Activated naive CD4-positive, alpha-beta T cell treated with anti-CD3 and anti-CD28 coated beads, Interleukin-2, amount 10 ng/mL, durations not matched to agents 7 days and 5 days (primary cell): ENCODE measurements around the gene UBE2K.
"Not testable (repeated sequence)": the region's sequence is repeated elsewhere in the genome, so short reads cannot be mapped to it uniquely, and the experiment has no call there.

Experiments used
- CTCF ChIA-PET: fragments of 350-600 bp; sonication (Branson Sonifier 250); formaldehyde crosslinking; loops from one replicate; lab custom pipeline; 2021; ENCODE audit warnings: antibody characterized with exemption; lab: Charles Lee
- DNase-seq: peaks from one replicate; pipeline ENCODE4 v3.0.0-alpha.2; 2020
- H3K27ac Mint-ChIP-seq: one replicate; pipeline ENCODE4 v1.8.0; 2021; ENCODE audit warnings: mild to moderate bottlenecking, moderate library complexity, mixed read lengths
- H3K27me3 Mint-ChIP-seq: one replicate; pipeline ENCODE4 v1.8.0; 2021; ENCODE audit warnings: mild to moderate bottlenecking, mixed read lengths
- H3K36me3 Mint-ChIP-seq: one replicate; pipeline ENCODE4 v1.8.0; 2021; ENCODE audit warnings: mixed read lengths
- H3K4me1 Mint-ChIP-seq: one replicate; pipeline ENCODE4 v1.8.0; 2021; ENCODE audit warnings: mixed read lengths
- H3K4me3 Mint-ChIP-seq: one replicate; pipeline ENCODE4 v1.8.0; 2021; ENCODE audit warnings: mild to moderate bottlenecking, moderate library complexity, mixed read lengths
- H3K9me3 Mint-ChIP-seq: one replicate; pipeline ENCODE4 v1.8.0; 2021; ENCODE audit warnings: mixed read lengths

Gene UBE2K, protein sequence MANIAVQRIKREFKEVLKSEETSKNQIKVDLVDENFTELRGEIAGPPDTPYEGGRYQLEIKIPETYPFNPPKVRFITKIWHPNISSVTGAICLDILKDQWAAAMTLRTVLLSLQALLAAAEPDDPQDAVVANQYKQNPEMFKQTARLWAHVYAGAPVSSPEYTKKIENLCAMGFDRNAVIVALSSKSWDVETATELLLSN

GRCh38 chr4:39697740-39698423 lies at the start of gene UBE2K:
TSS of gene UBE2K (plus strand) at chr4:39698136. CDS start at chr4:39698328, 192 bp downstream.
- Mint-ChIP-seq H3K36me3 (peaks cover 26% of the 10 kb centered on the region), H3K4me3 (peak within 1 kb of the TSS; percentile 98), H3K27ac (peak within 1 kb of the TSS; percentile 98), H3K27me3 (no peaks in the 10 kb centered on the region), H3K4me1 (peaks cover 36% of the 10 kb centered on the region), H3K9me3 (no peaks in the 10 kb centered on the region)
- DNase-seq, result peak; percentile 91
- CTCF ChIA-PET, result interaction anchor here (0.8 to 1.8 kb wide), 6 partner anchors 13 to 627 kb away, joined by 3 to 6 read pairs (median 4); partner anchors contain the start of gene UGDH

DNA sequence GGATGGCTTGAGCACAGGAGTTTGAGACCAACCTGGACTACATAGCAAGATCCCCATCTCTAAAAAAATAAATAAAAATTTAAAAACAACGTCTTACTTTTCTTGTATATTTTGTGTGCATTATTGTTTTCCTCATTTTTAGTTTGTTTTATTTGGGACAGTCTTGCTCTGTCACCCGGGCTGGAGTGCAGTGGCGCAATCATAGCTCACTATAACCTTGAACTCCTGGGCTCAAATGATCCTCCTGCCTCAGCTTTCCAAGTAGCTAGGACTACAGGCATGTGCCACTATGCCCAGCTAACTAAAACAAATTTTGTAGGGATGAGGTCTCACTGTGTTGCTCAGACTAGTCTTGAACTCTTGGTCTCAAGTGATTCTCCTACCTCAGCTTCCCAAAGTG lies 49.7 kb upstream of the UBE2K start:
- Mint-ChIP-seq H3K9me3 (no peaks in the 10 kb centered on the region), H3K27ac (no peak overlapping the region), H3K4me1 (no peaks in the 10 kb centered on the region), H3K27me3 (peaks cover 3% of the 10 kb centered on the region), H3K36me3 (no peaks in the 10 kb centered on the region), H3K4me3 (no peak overlapping the region)
- CTCF ChIA-PET, result no interaction called here
- no peak for DNase-seq

- Mint-ChIP-seq H3K36me3 (peaks cover 1% of the 10 kb centered on the region), H3K4me3 (no peak overlapping the region), H3K4me1 (no peaks in the 10 kb centered on the region), H3K27me3 (peaks cover 3% of the 10 kb centered on the region), H3K27ac (no peak overlapping the region), H3K9me3 (no peaks in the 10 kb centered on the region)
- DNase-seq, result no peak
- CTCF ChIA-PET, result no interaction called here
Measured at GRCh38 chr4:39648827-39649558, 48.9 kb upstream of the UBE2K start.

GRCh38 chr4:39649639-39650265 lies 48.2 kb upstream of the UBE2K start:
- CTCF ChIA-PET, result no interaction called here
- peaks cover 1% of the 10 kb centered on the region for H3K36me3 Mint-ChIP-seq

DNA sequence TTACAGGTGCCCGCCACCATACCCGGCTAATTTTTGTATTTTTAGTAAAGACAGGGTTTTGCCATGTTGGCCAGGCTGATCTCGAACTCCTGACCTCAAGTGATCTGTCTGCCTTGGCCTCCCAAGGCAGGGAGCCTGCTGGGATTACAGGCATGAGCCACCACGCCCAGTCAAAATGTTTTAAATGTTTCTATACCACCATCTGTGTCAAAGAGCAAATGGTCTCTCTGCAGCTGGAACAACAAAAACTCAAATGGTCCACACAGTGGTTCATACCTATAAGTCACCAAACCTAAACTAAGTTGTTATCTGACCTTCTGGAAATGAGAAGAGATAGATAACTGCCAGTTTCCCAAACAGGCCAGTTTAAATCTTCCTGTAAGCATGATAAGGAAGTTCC lies 46.4 kb upstream of the UBE2K start:
- H3K27ac Mint-ChIP-seq, H3K36me3 Mint-ChIP-seq, CTCF ChIA-PET, H3K9me3 Mint-ChIP-seq, H3K27me3 Mint-ChIP-seq, H3K4me3 Mint-ChIP-seq, H3K4me1 Mint-ChIP-seq, DNase-seq: not testable (repeated sequence)

More at GRCh38 chr4:39649639-39650265, 48.2 kb upstream of the UBE2K start:
- no peak for DNase-seq
- no peak overlapping the region for H3K27ac Mint-ChIP-seq
- H3K27me3 Mint-ChIP-seq, result peaks cover 3% of the 10 kb centered on the region
- H3K9me3 Mint-ChIP-seq, result no peaks in the 10 kb centered on the region
- no peak overlapping the region for H3K4me3 Mint-ChIP-seq
- no peaks in the 10 kb centered on the region for H3K4me1 Mint-ChIP-seq

DNA sequence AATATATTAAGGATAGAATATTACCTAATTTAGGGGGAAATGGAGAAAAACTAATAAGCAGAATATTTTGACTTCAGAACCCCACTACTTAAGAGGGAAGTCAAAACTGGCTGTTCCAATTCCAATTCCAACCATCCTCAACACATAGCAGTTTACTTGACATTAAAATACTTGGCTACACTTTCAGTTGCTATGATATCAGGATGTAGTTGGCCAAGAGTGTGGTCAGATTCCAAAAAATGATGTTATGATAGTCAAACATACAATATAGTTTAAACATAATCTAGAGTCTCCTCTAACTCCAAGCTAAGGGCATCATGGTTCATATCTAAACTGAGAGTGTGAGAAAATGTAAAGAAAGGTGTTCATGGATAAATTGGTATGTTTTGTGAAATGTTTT lies 42.7 kb upstream of the UBE2K start:
- CTCF ChIA-PET, result no interaction called here
- H3K27me3 Mint-ChIP-seq, result no peaks in the 10 kb centered on the region
- H3K36me3 Mint-ChIP-seq, result peaks cover 1% of the 10 kb centered on the region
- no peak for DNase-seq
- no peak overlapping the region for H3K4me3 Mint-ChIP-seq
- no peaks in the 10 kb centered on the region for H3K9me3 Mint-ChIP-seq
- H3K4me1 Mint-ChIP-seq, result peaks cover 5% of the 10 kb centered on the region
- no peak overlapping the region for H3K27ac Mint-ChIP-seq

- CTCF ChIA-PET, result no interaction called here
- H3K4me3 Mint-ChIP-seq, result no peak overlapping the region
- no peak for DNase-seq
- no peaks in the 10 kb centered on the region for H3K9me3 Mint-ChIP-seq
- H3K27me3 Mint-ChIP-seq, result no peaks in the 10 kb centered on the region
- peaks cover 1% of the 10 kb centered on the region for H3K36me3 Mint-ChIP-seq
- H3K4me1 Mint-ChIP-seq, result peaks cover 5% of the 10 kb centered on the region
- no peak overlapping the region for H3K27ac Mint-ChIP-seq
Measured at GRCh38 chr4:39655876-39656275, 42.1 kb upstream of the UBE2K start.

DNA sequence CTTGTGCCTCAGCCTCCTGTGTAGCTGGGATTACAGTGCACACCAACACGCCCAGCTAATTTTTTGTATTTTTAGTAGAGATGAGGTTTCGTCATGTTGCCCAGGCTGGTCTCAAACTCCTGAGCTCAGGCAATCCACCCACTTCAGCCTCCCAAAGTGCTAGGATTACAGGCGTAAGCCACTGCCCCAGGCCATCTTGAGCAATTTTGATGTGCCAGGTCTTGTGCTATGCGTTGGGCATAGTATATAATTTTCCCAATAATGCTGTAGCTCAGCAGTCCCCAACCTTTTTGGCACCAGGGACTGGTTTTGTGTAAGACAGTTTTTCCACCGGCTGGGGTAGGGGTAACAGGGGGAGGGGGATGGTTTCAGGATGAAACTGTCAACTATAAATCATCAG lies 41.3 kb upstream of the UBE2K start:
- H3K9me3 Mint-ChIP-seq, H3K27ac Mint-ChIP-seq, H3K4me3 Mint-ChIP-seq, H3K27me3 Mint-ChIP-seq, DNase-seq, H3K36me3 Mint-ChIP-seq, CTCF ChIA-PET, H3K4me1 Mint-ChIP-seq: not testable (repeated sequence)

DNA sequence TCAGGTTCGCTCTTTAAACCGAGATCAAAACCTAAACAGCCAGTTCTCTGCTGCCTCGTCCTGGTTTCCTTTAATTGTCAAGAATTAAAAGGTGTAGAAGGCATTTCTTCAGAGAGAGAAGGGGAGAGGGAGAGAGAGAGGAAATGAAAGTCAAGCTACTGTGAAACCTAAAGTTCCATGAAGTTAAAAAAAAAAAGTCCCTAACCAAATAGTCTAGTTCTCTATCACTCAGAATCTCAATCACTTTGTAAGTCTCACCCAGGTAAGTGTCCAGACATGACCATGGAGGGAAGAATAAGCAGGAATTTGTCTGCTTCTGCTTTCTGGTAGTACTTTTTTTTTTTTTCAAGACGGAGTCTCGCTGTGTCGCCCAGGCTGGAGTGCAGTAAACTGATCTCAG lies 40.5 kb upstream of the UBE2K start:
- Mint-ChIP-seq H3K9me3 (no peaks in the 10 kb centered on the region), H3K27me3 (no peaks in the 10 kb centered on the region), H3K4me3 (no peak overlapping the region), H3K27ac (no peak overlapping the region), H3K36me3 (peaks cover 1% of the 10 kb centered on the region), H3K4me1 (peaks cover 5% of the 10 kb centered on the region)
- CTCF ChIA-PET, result interaction anchor here (0.6 kb wide), 1 partner anchor 16 kb away, joined by 3 read pairs; no protein-coding TSS in a partner anchor
- DNase-seq, result no peak

DNA sequence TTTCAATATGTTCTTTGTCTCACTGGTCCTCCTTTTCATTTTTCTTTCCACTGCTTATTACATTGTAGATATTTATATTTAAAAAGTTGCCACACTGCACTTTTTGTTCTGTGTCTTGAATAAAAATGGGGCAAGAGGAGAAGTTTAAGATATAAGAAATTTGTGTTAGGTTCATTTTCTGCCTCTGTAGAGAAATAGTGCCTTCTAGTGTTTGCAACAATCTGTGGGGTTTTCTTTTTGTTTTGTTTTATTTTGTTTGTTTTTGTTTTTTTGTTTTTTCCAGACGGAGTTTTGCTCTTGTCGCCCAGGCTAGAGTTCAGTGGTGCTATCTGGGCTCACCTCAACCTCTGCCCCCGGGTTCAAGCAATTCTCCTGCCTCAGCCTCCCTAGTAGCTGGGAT lies 39.2 kb upstream of the UBE2K start:
- H3K4me3 Mint-ChIP-seq, result no peak overlapping the region
- CTCF ChIA-PET, result no interaction called here
- H3K27me3 Mint-ChIP-seq, result no peaks in the 10 kb centered on the region

DNA sequence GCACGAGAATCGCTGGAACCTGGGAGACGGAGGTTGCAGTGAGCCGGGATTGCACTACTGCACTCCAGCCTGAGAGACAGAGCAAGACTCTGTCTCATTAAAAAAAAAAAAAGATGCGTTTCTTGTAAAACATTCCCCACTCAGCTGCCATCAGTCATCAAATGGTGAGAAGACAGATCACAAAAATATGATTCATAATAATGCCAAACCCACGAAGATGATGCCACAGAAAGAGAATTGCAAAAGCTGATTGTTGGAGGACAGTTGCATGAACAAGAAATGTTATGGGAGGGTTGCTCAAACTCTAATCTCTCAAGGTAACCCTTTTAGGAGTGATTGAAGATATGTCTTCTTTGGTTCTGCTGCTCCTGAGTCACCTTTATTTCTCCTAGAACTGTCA lies 37.9 kb upstream of the UBE2K start:
- CTCF ChIA-PET, result interaction anchor here (1.0 to 1.3 kb wide), 2 partner anchors 191 to 318 kb away, joined by 4 read pairs; no protein-coding TSS in a partner anchor
- no peak overlapping the region for H3K27ac Mint-ChIP-seq
- no peak overlapping the region for H3K4me3 Mint-ChIP-seq
- no peaks in the 10 kb centered on the region for H3K27me3 Mint-ChIP-seq
- H3K4me1 Mint-ChIP-seq, result peaks cover 5% of the 10 kb centered on the region
- H3K36me3 Mint-ChIP-seq, result no peaks in the 10 kb centered on the region
- H3K9me3 Mint-ChIP-seq, result no peaks in the 10 kb centered on the region
- DNase-seq, result no peak

More for the DNA sequence above, 39.2 kb upstream of the UBE2K start:
- no peak for DNase-seq
- Mint-ChIP-seq H3K9me3 (no peaks in the 10 kb centered on the region), H3K36me3 (peaks cover under 1% of the 10 kb centered on the region), H3K27ac (no peak overlapping the region), H3K4me1 (peaks cover 5% of the 10 kb centered on the region)

GRCh38 chr4:39660757-39661156 lies 37.2 kb upstream of the UBE2K start:
- H3K9me3 Mint-ChIP-seq, result no peaks in the 10 kb centered on the region
- H3K36me3 Mint-ChIP-seq, result no peaks in the 10 kb centered on the region
- H3K27me3 Mint-ChIP-seq, result no peaks in the 10 kb centered on the region
- no peak overlapping the region for H3K4me3 Mint-ChIP-seq
- DNase-seq, result no peak
- H3K27ac Mint-ChIP-seq, result no peak overlapping the region
- CTCF ChIA-PET, result interaction anchor here (1.0 to 1.3 kb wide), 2 partner anchors 192 to 318 kb away, joined by 4 read pairs; no protein-coding TSS in a partner anchor
- peaks cover 5% of the 10 kb centered on the region for H3K4me1 Mint-ChIP-seq

GRCh38 chr4:39662683-39663082 lies 35.3 kb upstream of the UBE2K start:
- H3K27ac Mint-ChIP-seq, result no peak overlapping the region
- H3K9me3 Mint-ChIP-seq, result no peaks in the 10 kb centered on the region
- DNase-seq, result no peak
- H3K36me3 Mint-ChIP-seq, result no peaks in the 10 kb centered on the region
- peaks cover 10% of the 10 kb centered on the region for H3K27me3 Mint-ChIP-seq
- H3K4me1 Mint-ChIP-seq, result no peaks in the 10 kb centered on the region
- CTCF ChIA-PET, result interaction anchor here (0.6 kb wide), 1 partner anchor 1178 kb away, joined by 3 read pairs; no protein-coding TSS in a partner anchor
- no peak overlapping the region for H3K4me3 Mint-ChIP-seq
